H9 (cell line): ENCODE measurements around the gene ZNF865. TPM values are rescaled to one million over a fixed set of nuclear protein-coding genes. Genes with fewer than 3 reads are reported as not detected.
A peak's percentile ranks its signal among the peaks of the same experiment; 100 is the strongest.

Source experiments
- DNase-seq: peaks from one replicate; pipeline ENCODE4 v3.0.0-alpha.2; 2017
- H2AFZ ChIP-seq: one replicate; pipeline ENCODE4 v1.6.1; 2013; ENCODE audit warnings: mild to moderate bottlenecking, low read length, control low read depth, moderate library complexity
- H2AK5ac ChIP-seq: 2 replicates; pipeline ENCODE4 v1.6.1; 2013; ENCODE audit warnings: low read length, control low read depth, mixed read lengths; ENCODE audit not compliant: insufficient read length
- H2BK120ac ChIP-seq: one replicate; pipeline ENCODE4 v1.6.1; 2013; ENCODE audit warnings: low read depth, mild to moderate bottlenecking, low read length, control low read depth, inconsistent platforms; ENCODE audit not compliant: poor library complexity, severe bottlenecking
- H2BK12ac ChIP-seq: 2 replicates; pipeline ENCODE4 v1.6.1; 2013; ENCODE audit warnings: low read length, control low read depth, mixed read lengths, low read depth; ENCODE audit not compliant: insufficient read length
- H2BK15ac ChIP-seq: 2 replicates; pipeline ENCODE4 v1.6.1; 2013; ENCODE audit warnings: low read depth, low read length, control low read depth
- H2BK20ac ChIP-seq: one replicate; pipeline ENCODE4 v1.6.1; 2013; ENCODE audit warnings: low read depth, mild to moderate bottlenecking, low read length, control low read depth, inconsistent platforms; ENCODE audit not compliant: poor library complexity, severe bottlenecking
- H2BK5ac ChIP-seq: 2 replicates; pipeline ENCODE4 v1.6.1; 2013; ENCODE audit warnings: low read length, control low read depth, mixed read lengths; ENCODE audit not compliant: insufficient read length
- H3K14ac ChIP-seq: 2 replicates; pipeline ENCODE4 v1.6.1; 2013; ENCODE audit warnings: low read length, control low read depth; ENCODE audit not compliant: insufficient read depth
- H3K18ac ChIP-seq: 2 replicates; pipeline ENCODE4 v1.6.1; 2013; ENCODE audit warnings: low read depth, mild to moderate bottlenecking, mixed read lengths, low read length, control low read depth; ENCODE audit not compliant: insufficient read length
- H3K23ac ChIP-seq: 2 replicates; pipeline ENCODE4 v1.6.1; 2013; ENCODE audit warnings: low read length, control low read depth, mixed read lengths, low read depth; ENCODE audit not compliant: insufficient read length
- H3K23me2 ChIP-seq: 2 replicates; pipeline ENCODE4 v1.6.1; 2013; ENCODE audit warnings: low read depth, mild to moderate bottlenecking, mixed read lengths, low read length, control low read depth; ENCODE audit not compliant: insufficient read length, poor library complexity, severe bottlenecking
- H3K27ac ChIP-seq: 2 replicates; pipeline ENCODE4 v1.5.1; 2013; ENCODE audit warnings: low read length, control low read depth, mixed read lengths, low read depth; ENCODE audit not compliant: insufficient read length
- H3K27me3 ChIP-seq: 2 replicates; pipeline ENCODE4 v1.6.1; 2013; ENCODE audit warnings: low read length, control low read depth, inconsistent platforms; ENCODE audit not compliant: insufficient read depth
- H3K4ac ChIP-seq: 2 replicates; pipeline ENCODE4 v1.6.1; 2013; ENCODE audit warnings: low read depth, mild to moderate bottlenecking, control low read depth, inconsistent platforms, low read length, moderate library complexity
- H3K4me1 ChIP-seq: 2 replicates; pipeline ENCODE4 v1.6.1; 2013; ENCODE audit warnings: low read length, control low read depth, inconsistent platforms; ENCODE audit not compliant: insufficient read depth
- H3K4me2 ChIP-seq: 2 replicates; pipeline ENCODE4 v1.6.1; 2013; ENCODE audit warnings: low read length, control low read depth, mixed read lengths; ENCODE audit not compliant: insufficient read length, insufficient read depth
- H3K56ac ChIP-seq: 2 replicates; pipeline ENCODE4 v1.6.1; 2013; ENCODE audit warnings: low read depth, mild to moderate bottlenecking, mixed read lengths, low read length, control low read depth; ENCODE audit not compliant: insufficient read length
- H3K79me1 ChIP-seq: 2 replicates; pipeline ENCODE4 v1.6.1; 2013; ENCODE audit warnings: low read depth, mild to moderate bottlenecking, moderate library complexity, low read length, control low read depth, inconsistent platforms; ENCODE audit not compliant: insufficient read depth, poor library complexity, severe bottlenecking
- H3K79me2 ChIP-seq: 2 replicates; pipeline ENCODE4 v1.6.1; 2013; ENCODE audit warnings: low read length, control low read depth, inconsistent platforms; ENCODE audit not compliant: insufficient read depth
- H3K9ac ChIP-seq: 2 replicates; pipeline ENCODE4 v1.6.1; 2013; ENCODE audit warnings: low read length, control low read depth, mixed read lengths; ENCODE audit not compliant: insufficient read length; ENCODE audit errors: extremely low read depth
- H3K9me3 ChIP-seq: one replicate; pipeline ENCODE4 v1.6.1; 2013; ENCODE audit warnings: low read depth, low read length, inconsistent platforms; ENCODE audit not compliant: control insufficient read depth
- H3T11ph ChIP-seq: one replicate; pipeline ENCODE4 v1.6.1; 2013; ENCODE audit warnings: mild to moderate bottlenecking, low read length, control low read depth, inconsistent platforms
- H4K20me1 ChIP-seq: one replicate; pipeline ENCODE4 v1.6.1; 2013; ENCODE audit not compliant: control insufficient read depth, insufficient read length, insufficient read depth
- H4K5ac ChIP-seq: 2 replicates; pipeline ENCODE4 v1.6.1; 2013; ENCODE audit warnings: low read depth, mild to moderate bottlenecking, mixed read lengths, low read length, control low read depth; ENCODE audit not compliant: insufficient read length
- H4K8ac ChIP-seq: replicated peaks from 2 replicates; pipeline ENCODE4 v1.6.1; 2013; ENCODE audit warnings: low read length, control low read depth, mixed read lengths, low read depth; ENCODE audit not compliant: insufficient read length
- H4K91ac ChIP-seq: 2 replicates; pipeline ENCODE4 v1.6.1; 2013; ENCODE audit warnings: low read depth, mild to moderate bottlenecking, moderate library complexity, mixed read lengths, low read length, control low read depth; ENCODE audit not compliant: insufficient read length
- H3K27ac Mint-ChIP-seq, 3 experiments: 2 replicates in 2 of 3; 3 replicates in 1 of 3; pipeline ENCODE4 v1.8.0; 2020 to 2021; ENCODE audit warnings: mixed read lengths in 3 of 3, mild to moderate bottlenecking in 1 of 3, moderate library complexity in 1 of 3
- H3K27me3 Mint-ChIP-seq: 2 replicates; pipeline ENCODE4 v1.8.0; 2021; ENCODE audit warnings: low read depth, mild to moderate bottlenecking, moderate library complexity, mixed read lengths
- H3K36me3 Mint-ChIP-seq, 3 experiments: 2 replicates in 2 of 3; 3 replicates in 1 of 3; pipeline ENCODE4 v1.8.0; 2020 to 2021; ENCODE audit warnings: low read depth in 3 of 3, mixed read lengths in 3 of 3; ENCODE audit not compliant: insufficient read depth in 1 of 3
- H3K4me1 Mint-ChIP-seq, 2 experiments: 2 replicates each; pipeline ENCODE4 v1.8.0; 2020; ENCODE audit warnings: mixed read lengths in 2 of 2
- H3K4me3 Mint-ChIP-seq, 2 experiments: 2 replicates in 1 of 2; 3 replicates in 1 of 2; pipeline ENCODE4 v1.8.0; 2020 to 2021; ENCODE audit warnings: mild to moderate bottlenecking in 2 of 2, mixed read lengths in 2 of 2, moderate library complexity in 1 of 2
- H3K9me3 Mint-ChIP-seq, 2 experiments: 2 replicates in 1 of 2; 3 replicates in 1 of 2; pipeline ENCODE4 v1.8.0; 2020; ENCODE audit warnings: mild to moderate bottlenecking in 2 of 2, mixed read lengths in 2 of 2, moderate library complexity in 1 of 2
- WGBS: extraction: QIAGEN DNeasy Blood & Tissue Kit; methylation state at CpG from one replicate; pipeline ENCODE4 v1.1.7; 2013; ENCODE audit warnings: missing lambda C conversion rate, low lambda C conversion rate, mixed read lengths; ENCODE audit not compliant: insufficient read length; ENCODE audit errors: extremely low coverage; 5-methylcytosine and 5-hydroxymethylcytosine counted together
- total RNA-seq: library from RNA; stranded (reverse); gene quantifications from 2 replicates; pipeline ENCODE4 v1.2.1, GENCODE V29; 2021
- TF ChIP-seq, protein P1 (sequence below): fragments of 200-600 bp; sonication (generic); conservative IDR thresholded peaks from 3 replicates; pipeline ENCODE4 v1.8.0; 2021; ENCODE audit warnings: antibody characterized with exemption, mild to moderate bottlenecking

ZNF865 gene
- total RNA-seq, 1 experiment from 2014 or later: 14.3 TPM

- Histone ChIP-seq H4K91ac (no peak overlapping the region), H3K14ac (no peak overlapping the region), H2AFZ (no peak overlapping the region), H4K5ac (no peak overlapping the region), H4K8ac (no peak overlapping the region), H2BK15ac (no peak overlapping the region), H3K9ac (peak overlapping the region; percentile 33), H3K4me1 (peaks cover 2% of the 10 kb centered on the region; the same call in 1 of the 2 replicates), H3T11ph (no peak overlapping the region), H3K27me3 (no peaks in the 10 kb centered on the region), H3K23me2 (peaks cover 8% of the 10 kb centered on the region), H2BK20ac (no peak overlapping the region), H3K79me1 (no peaks in the 10 kb centered on the region), H3K4me2 (peak overlapping the region; percentile 75), H4K20me1 (no peaks in the 10 kb centered on the region), H3K27ac (no peak overlapping the region), H3K56ac (no peak overlapping the region), H2AK5ac (no peak overlapping the region), H2BK120ac (no peak overlapping the region), H3K4ac (no peak overlapping the region), H3K18ac (no peak overlapping the region), H3K9me3 (no peaks in the 10 kb centered on the region), H3K23ac (no peak overlapping the region), H2BK5ac (no peak overlapping the region), H3K79me2 (no peaks in the 10 kb centered on the region), H2BK12ac (no peak overlapping the region)
- peaks cover 32 to 42% of the 10 kb centered on the region in 2 experiments for H3K4me1 Mint-ChIP-seq
- DNase-seq: no peak
- TF ChIP-seq, protein P1, sequence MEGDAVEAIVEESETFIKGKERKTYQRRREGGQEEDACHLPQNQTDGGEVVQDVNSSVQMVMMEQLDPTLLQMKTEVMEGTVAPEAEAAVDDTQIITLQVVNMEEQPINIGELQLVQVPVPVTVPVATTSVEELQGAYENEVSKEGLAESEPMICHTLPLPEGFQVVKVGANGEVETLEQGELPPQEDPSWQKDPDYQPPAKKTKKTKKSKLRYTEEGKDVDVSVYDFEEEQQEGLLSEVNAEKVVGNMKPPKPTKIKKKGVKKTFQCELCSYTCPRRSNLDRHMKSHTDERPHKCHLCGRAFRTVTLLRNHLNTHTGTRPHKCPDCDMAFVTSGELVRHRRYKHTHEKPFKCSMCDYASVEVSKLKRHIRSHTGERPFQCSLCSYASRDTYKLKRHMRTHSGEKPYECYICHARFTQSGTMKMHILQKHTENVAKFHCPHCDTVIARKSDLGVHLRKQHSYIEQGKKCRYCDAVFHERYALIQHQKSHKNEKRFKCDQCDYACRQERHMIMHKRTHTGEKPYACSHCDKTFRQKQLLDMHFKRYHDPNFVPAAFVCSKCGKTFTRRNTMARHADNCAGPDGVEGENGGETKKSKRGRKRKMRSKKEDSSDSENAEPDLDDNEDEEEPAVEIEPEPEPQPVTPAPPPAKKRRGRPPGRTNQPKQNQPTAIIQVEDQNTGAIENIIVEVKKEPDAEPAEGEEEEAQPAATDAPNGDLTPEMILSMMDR: no peak
- no CpG with 5 or more reads among the region's 4 CpGs for WGBS
- peak overlapping the region; percentile 57 to 78 for H3K4me3 Mint-ChIP-seq
- H3K27me3 Mint-ChIP-seq: no peaks in the 10 kb centered on the region
- H3K9me3 Mint-ChIP-seq: peaks cover 2 to 4% of the 10 kb centered on the region in 2 experiments; a peak in 2 of 5 replicates
- H3K36me3 Mint-ChIP-seq: peaks cover 12 to 16% (median 14%) of the 10 kb centered on the region in 3 experiments; a peak in 6 of 7 replicates
- peak overlapping the region in 2 of 3 experiments; percentile 80 to 83; a peak in 5 of 7 replicates for H3K27ac Mint-ChIP-seq
Observed at GRCh38 chr19:55601084-55601483, 4.4 kb upstream of the ZNF865 start.
